DND-41 (cell line): Measurements from ENCODE around the gene TDP2.

Experiments used
- ATAC-seq: fragments of 200-7000 bp; cut with Tn5 transposase; 3 replicates; pipeline ENCODE4 v1.9.1; 2021; ENCODE audit warnings: low read depth; ENCODE audit not compliant: insufficient read depth
- DNase-seq: peaks from one replicate; pipeline ENCODE4 v3.0.0-alpha.2; 2020
- H2AFZ ChIP-seq: 2 replicates; pipeline ENCODE4 v1.6.0; 2012; ENCODE audit warnings: low read depth, low read length
- H3K27ac ChIP-seq: 2 replicates; pipeline ENCODE4 v1.5.1; 2012; ENCODE audit warnings: low read length, inconsistent platforms
- H3K27me3 ChIP-seq: fragments of 200-600 bp; sonication (generic); 2 replicates; pipeline ENCODE4 v1.6.0; 2012; ENCODE audit warnings: low read length, mild to moderate bottlenecking, inconsistent platforms; ENCODE audit not compliant: insufficient read depth, poor library complexity
- H3K36me3 ChIP-seq: 2 replicates; pipeline ENCODE4 v1.5.1; 2012; ENCODE audit warnings: low read length, inconsistent platforms; ENCODE audit not compliant: insufficient read depth
- H3K4me1 ChIP-seq: 2 replicates; pipeline ENCODE4 v1.5.1; 2012; ENCODE audit warnings: mild to moderate bottlenecking, low read length; ENCODE audit not compliant: insufficient read depth
- H3K4me2 ChIP-seq: 2 replicates; pipeline ENCODE4 v1.6.0; 2012; ENCODE audit warnings: mild to moderate bottlenecking, moderate library complexity, low read length, inconsistent platforms; ENCODE audit not compliant: insufficient read depth
- H3K4me3 ChIP-seq, 2 experiments: fragments of 200-600 bp in 1 of 2; shearing (Covaris generic) in 1 of 2; 2 replicates each; pipeline ENCODE4 v1.5.1; 2012 to 2016; ENCODE audit warnings: inconsistent platforms in 2 of 2, low read length in 2 of 2, mild to moderate bottlenecking in 2 of 2, low read depth in 1 of 2, moderate library complexity in 1 of 2
- H3K79me2 ChIP-seq: 2 replicates; pipeline ENCODE4 v1.6.0; 2012; ENCODE audit warnings: low read length, inconsistent platforms; ENCODE audit not compliant: insufficient read depth
- H3K9ac ChIP-seq: 2 replicates; pipeline ENCODE4 v1.6.0; 2012; ENCODE audit warnings: low read depth, mild to moderate bottlenecking, inconsistent platforms, low read length, moderate library complexity
- H3K9me3 ChIP-seq: 2 replicates; pipeline ENCODE4 v1.5.1; 2012; ENCODE audit warnings: low read length, moderate library complexity, mild to moderate bottlenecking, inconsistent platforms; ENCODE audit not compliant: insufficient read depth, severe bottlenecking
- H4K20me1 ChIP-seq: 2 replicates; pipeline ENCODE4 v1.6.0; 2012; ENCODE audit warnings: low read length; ENCODE audit not compliant: insufficient read depth
- CTCF ChIP-seq: IDR thresholded peaks from 2 replicates; pipeline ENCODE4 v1.5.1; 2012; ENCODE audit warnings: borderline replicate concordance, low read length, moderate library complexity, mild to moderate bottlenecking; ENCODE audit not compliant: poor library complexity, severe bottlenecking; ENCODE audit errors: extremely low read depth
- EZH2 ChIP-seq: IDR thresholded peaks from 3 replicates; pipeline ENCODE4 v1.6.1; 2012; ENCODE audit warnings: borderline replicate concordance, low read depth, mild to moderate bottlenecking, moderate library complexity, low read length, inconsistent platforms; ENCODE audit not compliant: severe bottlenecking

TDP2 gene

GRCh38 chr6:24607310-24608105, 59.2 kb downstream of the TDP2 start:
- Histone ChIP-seq H3K4me3 (no peak overlapping the region), H3K4me2 (no peak overlapping the region), H4K20me1 (no peaks in the 10 kb centered on the region), H3K4me1 (no peaks in the 10 kb centered on the region), H3K79me2 (no peaks in the 10 kb centered on the region), H3K9me3 (no peaks in the 10 kb centered on the region), H3K9ac (no peak overlapping the region), H3K27me3 (no peaks in the 10 kb centered on the region), H2AFZ (no peak overlapping the region), H3K27ac (no peak overlapping the region), H3K36me3 (no peaks in the 10 kb centered on the region)
- DNase-seq = no peak
- no peak for TF ChIP-seq EZH2
- TF ChIP-seq CTCF = no peak
- no peak for ATAC-seq

DNA sequence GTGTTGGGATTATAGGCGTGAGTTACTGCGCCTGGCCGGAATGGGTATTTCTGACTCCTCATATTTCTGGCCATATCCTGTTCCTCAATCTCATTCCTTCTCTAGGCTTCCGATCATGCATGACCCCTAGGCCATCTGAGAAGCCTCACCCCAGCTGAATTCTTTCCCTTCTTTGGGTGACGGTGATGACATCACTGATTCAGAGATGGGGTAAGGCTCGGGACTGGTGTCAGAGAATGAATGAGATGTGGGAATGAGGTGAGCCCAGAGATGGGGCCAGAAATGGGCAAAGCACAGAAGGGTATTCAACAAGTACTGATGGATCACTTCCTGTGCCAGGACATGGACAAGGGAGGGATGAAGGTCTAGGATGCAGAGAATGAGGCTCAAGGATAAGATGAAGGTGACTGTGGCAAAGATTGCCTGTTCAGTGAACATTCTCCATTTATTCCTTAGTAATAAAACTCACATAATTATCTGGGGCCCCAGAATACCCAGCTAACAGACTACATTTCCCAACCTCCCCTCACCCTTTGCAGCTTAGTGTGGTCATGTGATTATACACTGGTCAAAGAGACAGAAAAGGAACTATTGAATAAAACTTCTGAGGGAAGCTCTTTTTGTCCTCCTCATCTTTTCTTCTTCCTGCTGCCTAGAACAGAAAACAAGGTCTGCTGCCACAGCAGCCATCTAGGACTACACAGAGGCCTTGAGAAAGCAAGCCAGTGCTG, 60.3 kb downstream of the TDP2 start:
- Histone ChIP-seq H3K27me3 (no peaks in the 10 kb centered on the region), H3K27ac (no peak overlapping the region), H3K4me3 (no peak overlapping the region), H2AFZ (no peak overlapping the region), H4K20me1 (no peaks in the 10 kb centered on the region), H3K9ac (no peak overlapping the region), H3K36me3 (no peaks in the 10 kb centered on the region), H3K4me1 (no peaks in the 10 kb centered on the region), H3K4me2 (no peak overlapping the region), H3K9me3 (no peaks in the 10 kb centered on the region), H3K79me2 (no peaks in the 10 kb centered on the region)
- no peak for DNase-seq
- no peak for ATAC-seq
- TF ChIP-seq CTCF (no peak), EZH2 (no peak)

DNA sequence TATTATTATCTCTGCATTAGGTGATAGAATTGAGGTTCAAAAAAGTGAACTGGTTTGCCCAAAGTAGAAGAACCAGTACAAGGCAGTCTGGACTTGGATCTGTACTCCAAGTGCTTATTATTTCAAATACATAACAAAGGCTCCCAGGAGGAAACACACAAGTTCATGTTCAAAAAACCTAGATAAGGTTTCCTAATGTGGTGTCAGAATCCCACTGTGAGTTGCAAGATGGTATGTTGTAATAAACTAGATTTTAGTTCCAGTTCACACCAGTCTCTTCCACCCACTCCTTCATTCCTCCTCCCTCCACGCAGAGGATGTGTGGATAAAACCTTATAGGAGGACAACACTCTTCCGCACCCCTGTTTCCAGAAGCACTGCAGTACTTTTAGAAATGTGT, 63.5 kb downstream of the TDP2 start:
- H3K27ac ChIP-seq = no peak overlapping the region
- no peak overlapping the region for H3K9ac ChIP-seq
- H2AFZ ChIP-seq = no peak overlapping the region
- no peak for TF ChIP-seq EZH2
- no peak for TF ChIP-seq CTCF
- H3K27me3 ChIP-seq = no peaks in the 10 kb centered on the region
- no peaks in the 10 kb centered on the region for H4K20me1 ChIP-seq
- ATAC-seq = no peak
- H3K36me3 ChIP-seq = no peaks in the 10 kb centered on the region
- H3K4me2 ChIP-seq = no peak overlapping the region
- H3K9me3 ChIP-seq = no peaks in the 10 kb centered on the region
- H3K79me2 ChIP-seq = no peaks in the 10 kb centered on the region
- no peak overlapping the region for H3K4me3 ChIP-seq
- no peaks in the 10 kb centered on the region for H3K4me1 ChIP-seq
- DNase-seq = no peak
